Esophagus squamous epithelium (tissue), 5 donors: ENCODE data around the gene VPS26B. TPM values are rescaled to one million over a fixed set of nuclear protein-coding genes. Genes with fewer than 3 reads are reported as not detected.

Source experiments
- DNase-seq: peaks from one replicate; lab custom pipeline; 2025; lab: John Stamatoyannopoulos, UW
- H3K27ac ChIP-seq, 4 donors: fragments of 200-600 bp; sonication (generic); one replicate each; pipeline ENCODE4 v1.5.1; 2016 to 2019; ENCODE audit warnings: mild to moderate bottlenecking in 1 of 4
- H3K27me3 ChIP-seq, 4 donors: fragments of 200-600 bp; sonication (generic); 1 replicate in 3 of 4; 2 replicates in 1 of 4; pipeline versions ENCODE4 v1.5.1 to v1.6.0; 2017 to 2021; ENCODE audit warnings: antibody characterized with exemption in 1 of 4
- H3K36me3 ChIP-seq, 3 donors: fragments of 200-600 bp; sonication (generic); one replicate each; pipeline ENCODE4 v1.5.1; 2016 to 2019
- H3K4me1 ChIP-seq, 3 donors: fragments of 200-600 bp; sonication (generic); one replicate each; pipeline ENCODE4 v1.5.1; 2017 to 2019
- H3K4me3 ChIP-seq, 4 donors: fragments of 200-600 bp; sonication (generic); 1 replicate in 3 of 4; 2 replicates in 1 of 4; pipeline ENCODE4 v1.5.1; 2016 to 2019; ENCODE audit warnings: mild to moderate bottlenecking in 2 of 4, moderate library complexity in 1 of 4
- H3K9me3 ChIP-seq, 3 donors: fragments of 200-600 bp; sonication (generic); one replicate each; pipeline ENCODE4 v1.5.1; 2016 to 2019
- CTCF ChIP-seq, 6 experiments: fragments of 450-650 bp in 4 of 6; fragments of 200-600 bp in 2 of 6; sonication (generic) in 2 of 6; IDR thresholded peaks; one replicate each; pipeline ENCODE4 v1.5.1; 2016 to 2019; ENCODE audit warnings: antibody characterized with exemption in 6 of 6, mild to moderate bottlenecking in 4 of 6, moderate library complexity in 4 of 6
- POLR2A ChIP-seq, 4 donors: fragments of 450-650 bp; IDR thresholded peaks; one replicate each; pipeline ENCODE4 v1.6.1; 2017; ENCODE audit warnings: antibody characterized with exemption in 4 of 4, mild to moderate bottlenecking in 4 of 4, moderate library complexity in 3 of 4
- WGBS, 2 donors: methylation state at CpG; one replicate each; pipeline ENCODE4 v1.1.5; 2018; 5-methylcytosine and 5-hydroxymethylcytosine counted together
- intact Hi-C: fragments of 100-400 bp; cut with DNase I; formaldehyde crosslinking; loops from one replicate; pipeline ENCODE4 v1.15.0; 2022
- total RNA-seq, 4 donors: library from RNA; depleted of rRNA; stranded (reverse); fragments of >200 nt; gene quantifications; one replicate each; pipeline ENCODE4 v1.1.0, GENCODE V29; 2016
- donor health status: DM: yes; HTN: yes; CAD: no.

Gene VPS26B
- total RNA-seq, 4 donors from 2014 or later, result 25.2 to 30.7 (median 25.9) TPM

DNA sequence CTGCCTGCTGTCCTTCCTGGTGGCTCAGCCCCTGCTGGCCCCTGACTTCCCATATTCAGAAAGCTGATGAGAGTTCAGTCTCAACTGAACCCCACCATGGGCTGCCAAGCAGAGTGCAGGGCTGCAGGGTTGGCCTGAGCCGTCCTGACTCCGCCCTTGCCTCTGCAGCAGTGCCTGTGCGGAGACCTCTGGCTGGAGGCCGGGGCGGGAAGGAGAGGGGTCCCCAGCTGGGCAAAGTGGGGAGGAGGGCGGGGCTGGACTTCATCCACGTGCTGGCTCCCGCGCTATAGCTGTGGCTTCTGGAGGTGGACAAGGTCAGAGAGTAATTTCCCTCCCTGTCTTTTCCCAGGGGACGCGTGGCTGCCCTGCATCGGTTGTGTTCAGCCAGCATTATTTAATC is 65.3 kb downstream of the VPS26B start:
- TF ChIP-seq CTCF (IDR thresholded peaks at IDR 0.05), result no peak
- TF ChIP-seq POLR2A (IDR thresholded peaks at IDR 0.05), result no peak
- H3K27me3 ChIP-seq, result no peaks in the 10 kb centered on the region
- intact Hi-C loops, result no loop called here
- no peaks in the 10 kb centered on the region for H3K9me3 ChIP-seq
- no peak overlapping the region for H3K4me3 ChIP-seq
- WGBS, 2 donors, result 46 to 51% methylated on average over 3 to 7 of the region's 12 CpGs
- no peak for DNase-seq
- no peak overlapping the region for H3K27ac ChIP-seq
- H3K36me3 ChIP-seq, result no peaks in the 10 kb centered on the region
- no peaks in the 10 kb centered on the region for H3K4me1 ChIP-seq

- Histone ChIP-seq H3K4me3 (no peak overlapping the region), H3K27ac (no peak overlapping the region), H3K27me3 (no peaks in the 10 kb centered on the region), H3K9me3 (no peaks in the 10 kb centered on the region), H3K36me3 (no peaks in the 10 kb centered on the region), H3K4me1 (no peaks in the 10 kb centered on the region)
- TF ChIP-seq CTCF (IDR thresholded peaks at IDR 0.05), result no peak
- no peak for TF ChIP-seq POLR2A (IDR thresholded peaks at IDR 0.05)
- 87 to 88% methylated on average over 7 of the region's 7 CpGs for WGBS, 2 donors
- intact Hi-C loops, result no loop called here
- no peak for DNase-seq
These were observed 66.2 kb downstream of the VPS26B start for GRCh38 chr11:134290646-134291045.

DNA sequence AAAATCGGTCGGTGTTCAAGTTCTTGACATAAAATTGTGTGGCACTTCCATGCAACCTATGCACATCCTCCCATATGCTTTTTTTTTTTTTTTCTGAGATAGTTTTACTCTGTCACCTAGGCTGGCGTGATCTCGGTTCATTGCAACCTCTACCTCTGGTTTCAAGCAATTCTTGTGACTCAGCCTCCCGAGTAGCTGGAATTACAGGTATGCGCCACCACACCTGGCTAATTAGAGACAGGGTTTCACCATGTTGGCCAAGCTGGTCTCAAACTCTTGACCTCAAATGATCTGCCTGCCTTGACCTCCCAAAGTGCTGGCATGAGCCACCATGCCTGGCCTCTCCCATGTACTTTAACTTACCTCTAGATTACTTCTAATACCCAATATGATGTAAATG is 66.7 kb downstream of the VPS26B start:
- TF ChIP-seq POLR2A (IDR thresholded peaks at IDR 0.05), result no peak
- TF ChIP-seq CTCF (IDR thresholded peaks at IDR 0.05), result no peak
- Histone ChIP-seq H3K27ac (no peak overlapping the region), H3K27me3 (no peaks in the 10 kb centered on the region), H3K4me1 (no peaks in the 10 kb centered on the region), H3K4me3 (no peak overlapping the region), H3K9me3 (no peaks in the 10 kb centered on the region), H3K36me3 (no peaks in the 10 kb centered on the region)
- 79 to 89% methylated on average over 5 to 6 of the region's 6 CpGs for WGBS, 2 donors
- intact Hi-C loops, result no loop called here
- no peak for DNase-seq

DNA sequence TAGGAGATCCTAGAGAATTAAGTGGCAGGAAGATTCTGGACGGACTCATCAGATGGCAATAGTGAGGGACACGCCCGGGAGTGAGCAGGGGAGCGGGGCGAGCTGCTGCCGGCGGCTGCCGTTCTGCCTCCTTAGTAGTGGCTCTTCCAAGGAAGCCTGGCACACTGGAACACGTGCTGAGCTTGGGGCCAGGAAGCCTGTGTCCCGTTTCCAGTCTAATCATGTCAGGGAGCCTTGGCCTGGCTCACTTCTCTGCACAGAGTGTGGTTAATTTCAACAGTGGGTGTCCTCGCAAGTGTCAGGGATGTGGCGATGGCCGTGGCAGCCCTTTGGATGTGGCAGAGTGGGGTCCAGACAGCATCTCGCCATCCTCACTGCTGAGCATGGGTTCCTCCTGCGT is 68.2 kb downstream of the VPS26B start:
- no peak for TF ChIP-seq CTCF (IDR thresholded peaks at IDR 0.05)
- no peak for TF ChIP-seq POLR2A (IDR thresholded peaks at IDR 0.05)
- no peak overlapping the region for H3K27ac ChIP-seq
- WGBS, 2 donors, result 89 to 92% methylated on average over 4 to 13 of the region's 15 CpGs
- H3K4me1 ChIP-seq, result no peaks in the 10 kb centered on the region
- intact Hi-C loops, result no loop called here
- H3K27me3 ChIP-seq, result no peaks in the 10 kb centered on the region
- no peaks in the 10 kb centered on the region for H3K9me3 ChIP-seq
- H3K4me3 ChIP-seq, result no peak overlapping the region
- DNase-seq, result no peak
- H3K36me3 ChIP-seq, result no peaks in the 10 kb centered on the region

DNA sequence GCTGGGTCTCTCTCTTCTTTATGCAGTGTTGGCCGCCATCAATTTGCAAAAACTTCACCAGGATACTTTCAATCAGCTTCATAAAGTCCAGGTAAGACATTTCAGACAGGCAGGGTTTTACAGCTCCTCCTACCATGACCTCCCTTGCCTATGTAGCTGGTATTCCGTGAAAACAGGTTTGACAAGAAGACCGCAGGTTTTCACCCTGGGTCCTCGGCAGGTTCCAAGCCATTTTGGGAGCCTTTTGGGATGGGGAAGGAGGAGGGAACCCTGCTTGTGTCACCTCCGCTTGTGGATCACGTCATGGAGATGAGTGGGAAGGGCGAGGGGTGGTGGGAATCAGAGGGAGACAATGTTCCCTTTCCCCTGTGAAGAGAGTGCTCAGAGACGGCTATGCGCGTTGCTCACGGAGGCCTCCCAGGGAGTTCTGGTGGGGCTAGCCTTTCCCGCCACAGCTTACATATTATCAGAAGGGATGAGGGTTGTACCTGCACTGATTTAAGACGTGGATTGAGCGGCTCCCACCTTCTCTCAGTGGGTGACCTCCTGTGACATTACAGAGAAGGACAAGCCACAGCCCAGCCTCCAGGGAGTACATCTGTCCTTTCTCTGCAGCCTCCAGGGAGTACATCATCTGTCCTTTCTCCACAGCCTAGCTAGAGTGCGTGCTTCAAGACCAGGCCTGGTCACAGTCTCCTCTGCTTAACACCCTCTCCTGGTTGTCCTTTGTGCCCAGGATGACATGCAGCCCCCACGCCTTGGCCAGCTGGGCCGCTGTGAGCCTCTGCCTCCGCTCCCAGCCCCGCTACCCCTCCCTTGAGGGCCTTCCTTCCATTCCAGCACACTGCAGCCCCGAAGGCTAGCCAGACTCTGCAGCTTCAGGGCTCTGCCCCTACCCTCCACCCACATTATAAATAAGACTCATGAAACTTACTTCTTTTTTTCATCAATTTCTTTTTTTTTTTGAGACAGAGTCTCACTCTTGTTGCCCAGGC is 68.9 kb downstream of the VPS26B start:
- Histone ChIP-seq H3K27ac (no peak overlapping the region), H3K27me3 (no peaks in the 10 kb centered on the region), H3K4me1 (no peaks in the 10 kb centered on the region), H3K9me3 (no peaks in the 10 kb centered on the region), H3K36me3 (no peaks in the 10 kb centered on the region), H3K4me3 (no peak overlapping the region)
- 70 to 85% methylated on average over 14 to 17 of the region's 20 CpGs for WGBS, 2 donors
- no peak for DNase-seq
- no peak for TF ChIP-seq CTCF (IDR thresholded peaks at IDR 0.05)
- TF ChIP-seq POLR2A (IDR thresholded peaks at IDR 0.05), result no peak
- intact Hi-C loops, result no loop called here
